ENCODE results near the gene PITPNM3.

PITPNM3 gene

DNA sequence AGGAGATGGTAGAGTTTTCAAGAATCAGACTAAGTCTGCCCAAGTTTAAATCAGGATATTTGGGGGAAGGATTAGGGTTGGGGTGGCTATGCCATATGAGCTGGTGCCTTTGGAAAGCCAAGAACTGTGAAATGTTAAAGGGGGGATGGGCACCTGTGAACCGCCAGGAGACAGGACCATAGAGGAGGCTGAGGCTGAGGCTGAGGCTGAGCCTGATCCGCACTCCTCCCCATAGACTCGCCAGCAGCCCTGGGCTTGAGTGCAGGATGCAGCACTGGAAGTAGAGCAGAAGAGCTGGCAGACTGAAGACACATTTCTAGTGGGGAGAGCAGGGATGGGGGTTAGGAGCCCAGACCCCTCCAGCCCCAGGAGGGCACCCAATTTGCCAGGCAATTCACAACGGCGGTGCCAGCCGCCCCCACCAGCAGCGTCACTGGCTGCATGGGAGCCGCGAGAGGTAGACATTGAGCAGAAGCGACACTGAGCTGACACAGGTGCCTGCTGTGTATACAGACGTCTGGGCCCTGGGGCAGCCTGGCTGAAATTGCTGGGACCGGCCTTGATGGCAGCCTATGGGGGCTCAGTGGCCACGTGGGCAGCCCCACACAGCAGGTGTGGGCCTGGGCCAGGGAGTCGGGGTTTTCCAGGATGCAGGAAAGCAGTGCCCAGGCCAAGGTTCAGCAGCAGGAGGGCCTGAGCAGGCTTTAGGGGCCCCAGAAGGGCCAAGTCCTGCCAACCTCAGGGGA lies 102.9 kb downstream of the PITPNM3 start:
- TF ChIP-seq POLR2A (IDR thresholded peaks at IDR 0.05; ENCODE audit: low read depth, low read length), result no peak
- FAIRE-seq, result no peak
- no peak for DNase-seq (ENCODE audit: insufficient read length, low spot score)

DNA sequence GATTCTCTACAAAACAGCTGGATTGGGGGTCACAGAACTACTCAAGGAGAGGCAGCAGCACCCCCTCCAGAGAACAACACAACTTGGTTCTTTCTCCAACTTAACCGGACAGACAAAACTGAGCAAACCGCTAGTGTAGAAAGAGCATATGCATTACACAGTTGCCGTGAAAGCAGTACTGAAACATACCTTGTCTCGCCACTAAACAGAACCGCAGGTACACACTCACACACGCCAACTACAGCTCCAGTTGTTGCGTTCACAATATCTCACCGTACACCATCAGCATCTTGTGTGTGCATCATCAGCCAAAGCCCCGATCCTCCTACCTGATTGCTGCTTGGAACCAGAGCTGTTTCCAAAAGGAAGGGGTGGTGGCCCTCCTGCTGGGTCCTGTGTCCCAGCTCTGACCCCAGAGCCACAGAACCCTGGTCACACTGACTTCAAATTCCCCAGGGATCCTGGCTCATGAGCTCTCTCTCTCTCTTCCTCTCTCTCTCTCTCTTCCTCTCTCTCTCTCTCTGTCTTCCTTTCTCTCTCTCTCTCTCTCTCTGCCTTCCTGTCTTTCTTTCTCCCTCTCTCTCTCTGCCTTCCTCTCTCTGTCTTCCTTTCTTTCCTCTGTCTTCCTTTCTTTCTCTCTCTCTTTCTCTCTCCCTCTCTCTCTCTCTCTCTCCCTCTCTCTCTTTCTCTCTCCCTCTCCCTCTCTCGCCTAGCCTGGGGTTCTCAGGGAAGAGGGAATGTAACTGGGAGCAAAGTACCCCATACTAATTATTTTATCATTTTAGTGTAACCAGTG lies 103.7 kb downstream of the PITPNM3 start:
- DNase-seq (ENCODE audit: insufficient read length, low spot score), result no peak
- no peak for FAIRE-seq
- TF ChIP-seq POLR2A (IDR thresholded peaks at IDR 0.05; ENCODE audit: low read depth, low read length), result no peak

- FAIRE-seq (no peak), DNase-seq (ENCODE audit: insufficient read length, low spot score) (no peak)
- TF ChIP-seq POLR2A (IDR thresholded peaks at IDR 0.05; ENCODE audit: low read depth, low read length), result no peak
Measured at GRCh38 chr17:6450926-6451832, 105.2 kb downstream of the PITPNM3 start.

GRCh38 chr17:6449307-6449706 lies 107.0 kb downstream of the PITPNM3 start:
- no peak for DNase-seq (ENCODE audit: insufficient read length, low spot score)
- no peak for FAIRE-seq
- no peak for TF ChIP-seq POLR2A (IDR thresholded peaks at IDR 0.05; ENCODE audit: low read depth, low read length)

GRCh38 chr17:6448473-6448872 lies 107.9 kb downstream of the PITPNM3 start:
- TF ChIP-seq POLR2A (IDR thresholded peaks at IDR 0.05; ENCODE audit: low read depth, low read length), result no peak
- FAIRE-seq (no peak), DNase-seq (ENCODE audit: insufficient read length, low spot score) (no peak)

DNA sequence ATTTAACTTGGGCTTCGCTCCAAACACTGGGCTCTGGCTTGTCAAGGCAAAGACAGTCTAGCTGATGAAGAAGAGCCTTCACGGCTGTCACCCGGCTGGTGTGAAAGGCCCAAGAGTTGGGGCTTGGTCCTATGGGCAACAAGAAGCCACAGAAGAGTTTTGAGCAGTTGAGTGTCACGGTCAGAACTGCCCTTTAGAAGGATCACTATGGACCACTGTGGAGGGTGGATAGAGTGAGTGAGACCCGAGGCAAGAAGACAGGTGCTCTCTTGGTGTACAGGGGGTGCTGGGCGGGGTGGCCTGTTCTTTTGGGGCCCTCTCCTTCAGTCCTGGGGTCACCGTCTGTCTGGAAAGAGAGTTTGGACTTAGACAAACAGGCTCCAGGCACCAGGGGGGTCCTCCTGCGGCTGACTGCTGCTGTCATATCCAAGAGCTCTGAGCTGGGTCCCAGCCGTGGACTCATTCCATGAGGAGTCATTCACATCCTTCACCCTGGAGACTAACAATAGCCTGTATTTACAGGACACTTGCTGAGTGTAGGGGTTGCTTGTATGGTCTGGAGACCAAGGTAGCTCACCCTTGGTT lies 109.7 kb downstream of the PITPNM3 start:
- no peak for FAIRE-seq
- no peak for TF ChIP-seq POLR2A (IDR thresholded peaks at IDR 0.05; ENCODE audit: low read depth, low read length)
- no peak for DNase-seq (ENCODE audit: insufficient read length, low spot score)

GRCh38 chr17:6444571-6445335 lies 111.6 kb downstream of the PITPNM3 start:
- no peak for TF ChIP-seq POLR2A (IDR thresholded peaks at IDR 0.05; ENCODE audit: low read depth, low read length)
- FAIRE-seq, result no peak
- DNase-seq (ENCODE audit: insufficient read length, low spot score), result no peak

DNA sequence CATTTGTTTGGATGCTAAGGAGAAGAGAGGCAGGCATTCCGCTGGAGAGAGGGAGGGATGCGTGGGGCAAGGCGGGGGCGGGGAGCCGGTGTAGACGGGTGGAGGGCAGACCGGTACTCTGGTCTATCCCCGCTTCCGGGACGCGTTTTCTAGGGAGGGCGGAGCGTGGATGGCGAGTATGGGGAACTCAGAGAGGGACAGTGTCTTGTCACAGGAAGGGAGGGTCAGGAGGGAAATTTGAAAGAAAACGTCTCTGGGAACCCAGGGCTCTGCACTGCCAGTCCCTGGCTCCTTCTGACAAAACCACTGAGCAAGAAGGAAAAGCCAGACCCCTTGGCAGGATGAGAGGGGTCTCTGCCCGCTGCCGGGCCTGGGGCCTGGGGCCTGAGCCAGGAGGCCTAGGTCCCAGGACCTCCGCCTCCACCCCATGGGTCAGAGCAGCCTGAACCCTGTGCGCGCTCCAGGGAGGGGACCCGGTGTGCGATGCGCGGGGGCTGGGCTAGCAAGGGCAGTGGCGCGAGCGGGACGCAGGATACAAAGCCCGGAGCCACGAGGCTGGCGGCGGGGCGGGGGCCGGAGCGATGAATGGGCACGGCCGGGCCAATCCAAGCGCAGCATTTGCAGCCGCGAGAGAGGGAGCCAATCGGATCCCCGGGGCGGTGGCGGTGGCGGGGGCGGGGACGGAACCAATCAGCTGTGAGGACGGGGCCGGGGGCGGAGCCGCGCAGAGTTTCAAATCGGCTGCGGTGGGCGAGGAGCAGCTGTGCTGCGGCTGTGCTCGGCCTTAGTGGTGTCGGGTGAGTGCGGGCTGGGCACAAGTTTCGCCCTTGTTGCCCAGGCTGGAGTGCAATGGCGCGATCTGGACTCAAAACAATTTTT lies 112.4 kb downstream of the PITPNM3 start, which contains the start of gene PIMREG:
Gene PIMREG, plus strand, starts transcription at position 764 of the 879 bp plus-strand sequence. CDS start 656 bp downstream, outside the sequence.
- DNase-seq (ENCODE audit: insufficient read length, low spot score), result peak; percentile 96
- FAIRE-seq, result peak; percentile 64
- peak; percentile 66 for TF ChIP-seq POLR2A (IDR thresholded peaks at IDR 0.05; ENCODE audit: low read depth, low read length)

DNA sequence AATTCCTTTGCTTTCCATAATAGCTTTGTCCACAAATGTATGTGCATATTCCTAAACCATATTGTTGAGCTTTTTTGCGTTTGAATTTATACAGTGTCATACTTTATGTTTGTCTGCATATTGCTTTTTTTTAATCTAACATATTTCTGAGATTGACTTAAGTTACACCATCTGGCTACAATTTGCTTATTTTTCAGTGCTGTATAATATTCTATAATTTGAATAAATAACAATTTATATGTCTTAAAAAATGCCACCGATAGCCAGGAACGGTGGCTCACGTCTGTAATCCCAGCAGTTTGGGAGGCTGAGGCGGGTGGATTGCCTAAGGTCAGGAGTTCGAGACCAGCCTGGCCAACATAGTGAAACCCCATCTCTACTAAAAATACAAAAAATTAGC lies 113.6 kb downstream of the PITPNM3 start:
- FAIRE-seq, result no peak

DNA sequence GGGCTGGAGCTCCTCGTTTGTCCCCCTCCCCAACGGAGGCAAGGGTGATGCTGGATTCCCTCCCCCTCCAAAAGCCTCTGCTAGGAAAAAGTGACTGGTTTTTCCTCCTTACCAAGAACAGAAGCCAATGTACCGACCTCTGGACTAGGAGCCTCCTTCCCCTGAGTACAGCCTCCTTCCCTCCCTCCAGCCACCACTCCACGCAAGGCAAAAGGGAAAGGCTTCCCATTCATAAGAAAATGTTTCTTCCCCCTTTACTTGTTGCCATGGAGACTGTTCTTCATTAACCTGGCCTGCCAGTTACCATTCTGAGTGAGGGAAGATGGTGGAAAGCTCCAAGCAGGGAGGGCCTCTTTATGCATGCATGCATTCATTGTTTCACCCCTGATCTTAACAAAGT lies 116.4 kb downstream of the PITPNM3 start:
- FAIRE-seq, result no peak
- no peak for DNase-seq (ENCODE audit: insufficient read length, low spot score)

More for the DNA sequence above, 113.6 kb downstream of the PITPNM3 start:
- no peak for DNase-seq (ENCODE audit: insufficient read length, low spot score)
- no peak for TF ChIP-seq POLR2A (IDR thresholded peaks at IDR 0.05; ENCODE audit: low read depth, low read length)

GRCh38 chr17:6437956-6438355 lies 118.4 kb downstream of the PITPNM3 start:
- FAIRE-seq, result no peak
- TF ChIP-seq POLR2A (IDR thresholded peaks at IDR 0.05; ENCODE audit: low read depth, low read length), result no peak
- DNase-seq (ENCODE audit: insufficient read length, low spot score), result no peak

More for the DNA sequence above, 116.4 kb downstream of the PITPNM3 start:
- TF ChIP-seq POLR2A (IDR thresholded peaks at IDR 0.05; ENCODE audit: low read depth, low read length), result no peak

DNA sequence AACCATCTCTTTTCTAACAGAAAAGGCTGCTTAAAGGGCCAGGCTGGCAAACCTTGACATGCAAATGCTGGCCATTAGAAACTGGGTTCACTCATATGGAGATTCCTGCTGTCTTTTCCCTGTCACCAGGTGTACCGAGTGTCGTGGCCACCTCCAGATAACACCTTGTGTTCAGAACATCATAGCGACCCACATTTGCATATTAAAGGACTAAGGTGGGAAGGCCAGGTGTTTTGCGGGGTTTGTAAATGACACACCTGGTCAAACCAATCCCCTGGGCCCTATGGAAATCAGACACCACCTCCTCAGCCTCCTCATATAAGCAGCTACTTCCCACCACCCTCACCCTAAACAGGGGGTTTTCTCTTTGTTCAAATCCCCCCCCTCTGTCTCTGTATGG lies 118.9 kb downstream of the PITPNM3 start:
- FAIRE-seq, result no peak
- TF ChIP-seq POLR2A (IDR thresholded peaks at IDR 0.05; ENCODE audit: low read depth, low read length), result no peak

More for the DNA sequence above, 118.9 kb downstream of the PITPNM3 start:
- DNase-seq (ENCODE audit: insufficient read length, low spot score), result no peak

Measured in H54 (cell line).